ENCODE measurements around the gene PDHA1. TPM values are rescaled to one million over a fixed set of nuclear protein-coding genes. Genes with fewer than 3 reads are reported as not detected.

Gene PDHA1
- total and polyA plus RNA-seq, 12 donors, result 50.7 to 329 (median 147) TPM

DNA sequence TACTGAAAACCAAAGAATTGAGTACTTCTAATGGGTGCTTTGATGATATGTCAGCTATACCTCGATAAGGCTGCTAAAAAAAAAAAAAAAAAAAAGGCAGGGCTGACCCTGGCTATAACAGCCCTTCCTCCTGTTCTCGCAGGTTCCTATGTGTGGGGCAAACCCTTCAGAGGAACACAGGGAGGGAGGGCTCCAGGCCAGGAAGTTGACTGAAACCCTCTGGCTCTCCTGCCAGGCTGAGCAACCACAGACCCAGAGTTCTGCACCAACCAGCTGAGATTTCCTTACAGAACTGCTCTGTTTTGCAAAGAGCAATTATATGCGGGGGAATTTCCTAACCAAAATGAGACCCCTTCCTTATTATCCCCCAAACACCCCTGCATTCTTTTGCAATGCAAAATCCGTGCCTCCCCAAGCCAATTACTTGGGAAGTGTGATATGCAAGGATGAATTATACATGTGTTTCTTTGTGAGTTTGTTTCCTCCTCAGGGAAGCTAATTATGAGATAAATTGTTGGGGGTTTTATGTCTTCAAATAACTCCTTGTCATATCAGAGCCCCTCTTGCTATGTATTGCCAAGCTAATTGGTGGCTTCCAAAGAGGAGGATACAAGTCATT lies 45.6 kb downstream of the PDHA1 start:
- H3K9me3 ChIP-seq (replicated peaks in 1 of 3), result no peaks in the 10 kb centered on the region
- WGBS, 4 donors, result 43 to 51% (median 47%) methylated on average over 4 of the region's 4 CpGs
- DNase-seq, result no peak
- H3K4me3 ChIP-seq, result no peak overlapping the region
- no peaks in the 10 kb centered on the region for H3K27me3 ChIP-seq
- no peaks in the 10 kb centered on the region for H3K36me3 ChIP-seq (replicated peaks in 1 of 2)
- H3K4me1 ChIP-seq (replicated peaks in 1 of 2), result no peaks in the 10 kb centered on the region
- TF ChIP-seq CTCF (IDR thresholded peaks at IDR 0.05), result no peak
- no peak for TF ChIP-seq POLR2A (IDR thresholded peaks at IDR 0.05)
- no peak overlapping the region for H3K27ac ChIP-seq
- intact Hi-C loops (cut with DNase I), result no loop called here

GRCh38 chrX:19392078-19392477 lies 48.4 kb downstream of the PDHA1 start:
- Histone ChIP-seq H3K4me3 (no peak overlapping the region), H3K9me3 (replicated peaks in 1 of 3) (no peaks in the 10 kb centered on the region), H3K27ac (no peak overlapping the region), H3K36me3 (replicated peaks in 1 of 2) (no peaks in the 10 kb centered on the region), H3K27me3 (no peaks in the 10 kb centered on the region), H3K4me1 (replicated peaks in 1 of 2) (no peaks in the 10 kb centered on the region)
- intact Hi-C loops (cut with DNase I), result no loop called here
- DNase-seq, result no peak
- no peak for TF ChIP-seq POLR2A (IDR thresholded peaks at IDR 0.05)
- no peak for TF ChIP-seq CTCF (IDR thresholded peaks at IDR 0.05)
- WGBS, 4 donors, result 83 to 97% (median 86%) methylated on average over 5 to 12 of the region's 12 CpGs

DNA sequence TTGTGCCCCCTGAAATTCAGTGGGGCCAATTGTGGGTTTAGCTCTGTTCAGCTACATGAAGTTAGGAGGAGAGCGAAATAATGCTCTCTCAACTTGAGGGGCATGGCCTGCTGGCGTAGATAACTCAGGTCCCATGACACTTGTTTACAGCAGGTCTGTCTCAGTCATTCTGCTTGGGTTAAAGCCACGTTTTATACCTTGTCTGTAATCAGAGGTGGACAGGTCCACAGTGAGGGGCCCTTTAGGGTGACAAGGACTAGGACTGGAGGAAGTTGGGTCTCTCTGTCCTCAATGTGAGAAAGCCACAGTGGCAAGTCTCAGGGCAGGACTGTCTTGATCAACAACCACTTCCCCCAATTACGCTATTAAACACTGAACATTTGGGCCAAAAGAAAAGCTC lies 49.0 kb downstream of the PDHA1 start:
- 71 to 100% (median 79%) methylated on average over 1 to 4 of the region's 4 CpGs for whole genome bisulfite sequencing, 4 donors
- DNase-seq, result no peak
- intact Hi-C loops (cut with DNase I), result no loop called here
- Histone ChIP-seq H3K36me3 (replicated peaks in 1 of 2) (no peaks in the 10 kb centered on the region), H3K4me3 (no peak overlapping the region), H3K27me3 (no peaks in the 10 kb centered on the region), H3K9me3 (replicated peaks in 1 of 3) (no peaks in the 10 kb centered on the region), H3K4me1 (replicated peaks in 1 of 2) (no peaks in the 10 kb centered on the region), H3K27ac (no peak overlapping the region)
- no peak for TF ChIP-seq POLR2A (IDR thresholded peaks at IDR 0.05)
- TF ChIP-seq CTCF (IDR thresholded peaks at IDR 0.05), result no peak

DNA sequence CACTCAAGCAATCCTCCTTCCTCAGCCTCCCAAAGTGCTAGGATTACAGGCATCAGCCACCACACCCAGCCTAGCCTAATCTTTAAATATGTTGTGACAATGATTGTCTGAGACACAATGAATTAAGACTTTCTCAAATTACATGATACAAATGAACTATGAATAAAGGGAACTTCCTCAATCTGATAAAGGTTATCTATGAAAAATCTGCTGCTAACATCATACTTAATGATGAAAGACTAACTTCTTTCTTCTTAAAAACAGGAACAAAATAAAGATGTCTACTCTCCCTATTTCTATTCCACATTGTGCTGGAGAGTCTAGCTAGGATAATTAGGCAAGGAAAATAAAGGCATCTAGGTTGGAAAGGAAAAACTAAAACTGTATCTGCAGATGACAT lies 60.0 kb downstream of the PDHA1 start:
- intact Hi-C loops (cut with DNase I), result no loop called here
- TF ChIP-seq CTCF (IDR thresholded peaks at IDR 0.05) (no peak), POLR2A (IDR thresholded peaks at IDR 0.05) (no peak)
- H3K9me3 ChIP-seq (replicated peaks in 1 of 3), result no peaks in the 10 kb centered on the region
- no peak overlapping the region for H3K4me3 ChIP-seq
- H3K36me3 ChIP-seq (replicated peaks in 1 of 2), result no peaks in the 10 kb centered on the region
- no peak overlapping the region for H3K27ac ChIP-seq
- no peaks in the 10 kb centered on the region for H3K4me1 ChIP-seq (replicated peaks in 1 of 2)
- H3K27me3 ChIP-seq, result no peaks in the 10 kb centered on the region
- no peak for DNase-seq

All from adrenal gland (tissue), 12 donors.